Loucy (cell line): ENCODE measurements around the gene SLC13A4.

ENCODE experiments used
- H2AFZ ChIP-seq: fragments of 200-600 bp; sonication (generic); 2 replicates; pipeline ENCODE4 v1.6.0; 2016; ENCODE audit warnings: antibody characterized with exemption, mild to moderate bottlenecking, low read length, moderate library complexity
- H3F3A ChIP-seq: fragments of 200-600 bp; 2 replicates; pipeline ENCODE4 v1.6.0; 2016; ENCODE audit warnings: antibody characterized with exemption, low read depth, mild to moderate bottlenecking
- H3K27me3 ChIP-seq: fragments of 200-600 bp; sonication (generic); 2 replicates; pipeline ENCODE4 v1.6.1; 2014; ENCODE audit warnings: low read length, mild to moderate bottlenecking; ENCODE audit not compliant: insufficient read depth, poor library complexity, severe bottlenecking
- H3K36me3 ChIP-seq: fragments of 200-600 bp; sonication (generic); 2 replicates; pipeline ENCODE4 v1.6.1; 2016; ENCODE audit warnings: low read length; ENCODE audit not compliant: insufficient read depth
- H3K4me1 ChIP-seq: fragments of 200-600 bp; sonication (generic); 2 replicates; pipeline ENCODE4 v1.5.1; 2014; ENCODE audit warnings: low read length, mild to moderate bottlenecking; ENCODE audit not compliant: insufficient read depth, poor library complexity, severe bottlenecking
- H3K4me2 ChIP-seq: fragments of 200-600 bp; sonication (generic); 2 replicates; pipeline ENCODE4 v1.6.0; 2014; ENCODE audit warnings: antibody characterized with exemption, low read length, low read depth, mild to moderate bottlenecking; ENCODE audit not compliant: poor library complexity, severe bottlenecking
- H3K4me3 ChIP-seq: fragments of 200-600 bp; sonication (generic); 2 replicates; pipeline ENCODE4 v1.5.1; 2014; ENCODE audit warnings: low read length, mild to moderate bottlenecking, mixed read lengths; ENCODE audit not compliant: poor library complexity, severe bottlenecking
- H3K79me2 ChIP-seq: fragments of 200-600 bp; sonication (generic); 2 replicates; pipeline ENCODE4 v1.6.1; 2014; ENCODE audit warnings: low read length; ENCODE audit not compliant: insufficient read depth
- H3K9ac ChIP-seq: fragments of 200-600 bp; sonication (generic); 2 replicates; pipeline ENCODE4 v1.6.0; 2014; ENCODE audit warnings: mild to moderate bottlenecking, low read depth, low read length, moderate library complexity; ENCODE audit not compliant: poor library complexity, severe bottlenecking
- H3K9me2 ChIP-seq: fragments of 200-600 bp; sonication (generic); replicated peaks from 2 replicates; pipeline ENCODE4 v1.6.1; 2016; ENCODE audit warnings: low read depth, low read length, mixed read lengths
- H3K9me3 ChIP-seq: fragments of 200-600 bp; sonication (generic); 2 replicates; pipeline ENCODE4 v1.6.1; 2014; ENCODE audit warnings: mild to moderate bottlenecking, antibody characterized with exemption, low read length, low read depth; ENCODE audit not compliant: insufficient read depth
- H4K20me1 ChIP-seq: fragments of 200-600 bp; sonication (generic); 2 replicates; pipeline ENCODE4 v1.6.0; 2014; ENCODE audit warnings: antibody characterized with exemption, low read length, mild to moderate bottlenecking; ENCODE audit not compliant: insufficient read depth, poor library complexity, severe bottlenecking
- EZH2phosphoT487 ChIP-seq: fragments of 200-600 bp; IDR thresholded peaks from 2 replicates; pipeline ENCODE4 v1.6.1; 2018; ENCODE audit warnings: antibody characterized with exemption, mild to moderate bottlenecking, moderate library complexity, borderline replicate concordance
- TF ChIP-seq, protein P1 (sequence below): fragments of 200-600 bp; sonication (generic); conservative IDR thresholded peaks from 2 replicates; pipeline ENCODE4 v1.5.1; 2014; ENCODE audit warnings: mild to moderate bottlenecking, antibody characterized with exemption, low read length

Gene SLC13A4

GRCh38 chr7:135773464-135773863 lies 45.5 kb upstream of the SLC13A4 start:
- H2AFZ ChIP-seq: no peak overlapping the region
- no peak overlapping the region for H3K9ac ChIP-seq
- TF ChIP-seq EZH2phosphoT487: no peak
- TF ChIP-seq, protein P1, sequence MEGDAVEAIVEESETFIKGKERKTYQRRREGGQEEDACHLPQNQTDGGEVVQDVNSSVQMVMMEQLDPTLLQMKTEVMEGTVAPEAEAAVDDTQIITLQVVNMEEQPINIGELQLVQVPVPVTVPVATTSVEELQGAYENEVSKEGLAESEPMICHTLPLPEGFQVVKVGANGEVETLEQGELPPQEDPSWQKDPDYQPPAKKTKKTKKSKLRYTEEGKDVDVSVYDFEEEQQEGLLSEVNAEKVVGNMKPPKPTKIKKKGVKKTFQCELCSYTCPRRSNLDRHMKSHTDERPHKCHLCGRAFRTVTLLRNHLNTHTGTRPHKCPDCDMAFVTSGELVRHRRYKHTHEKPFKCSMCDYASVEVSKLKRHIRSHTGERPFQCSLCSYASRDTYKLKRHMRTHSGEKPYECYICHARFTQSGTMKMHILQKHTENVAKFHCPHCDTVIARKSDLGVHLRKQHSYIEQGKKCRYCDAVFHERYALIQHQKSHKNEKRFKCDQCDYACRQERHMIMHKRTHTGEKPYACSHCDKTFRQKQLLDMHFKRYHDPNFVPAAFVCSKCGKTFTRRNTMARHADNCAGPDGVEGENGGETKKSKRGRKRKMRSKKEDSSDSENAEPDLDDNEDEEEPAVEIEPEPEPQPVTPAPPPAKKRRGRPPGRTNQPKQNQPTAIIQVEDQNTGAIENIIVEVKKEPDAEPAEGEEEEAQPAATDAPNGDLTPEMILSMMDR: no peak

DNA sequence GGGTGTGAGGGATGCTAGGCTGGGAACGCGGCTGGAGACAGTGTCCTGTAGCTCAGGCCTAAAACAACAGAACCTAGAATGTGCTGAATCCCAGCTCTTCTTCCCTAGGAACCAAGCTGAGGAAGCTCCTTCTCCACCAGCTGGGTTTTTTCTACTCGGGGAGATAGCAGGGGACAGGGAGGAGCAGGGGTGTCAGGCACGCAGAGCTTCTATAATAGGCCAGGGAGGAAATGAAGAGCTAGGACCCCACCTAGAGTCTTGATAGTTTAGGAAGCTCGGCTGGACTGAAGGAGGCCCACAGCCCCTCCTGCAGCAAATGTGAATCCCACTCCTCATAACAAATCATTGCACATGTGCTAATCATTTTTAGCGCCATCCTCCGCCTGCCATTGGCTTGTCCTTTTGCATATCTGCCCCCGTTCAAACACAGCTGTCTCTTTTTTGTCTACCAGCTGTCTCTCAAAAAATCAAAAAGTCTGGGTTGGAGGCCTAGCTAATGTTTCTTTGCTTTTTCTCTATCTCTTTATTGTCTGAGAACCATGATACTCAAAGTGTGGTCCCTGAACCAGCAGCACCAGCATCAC lies 44.7 kb upstream of the SLC13A4 start:
- Histone ChIP-seq H4K20me1 (no peaks in the 10 kb centered on the region), H3K9ac (no peak overlapping the region), H3K4me1 (no peaks in the 10 kb centered on the region), H3K4me3 (no peak overlapping the region), H3K36me3 (no peaks in the 10 kb centered on the region), H3K4me2 (no peak overlapping the region), H3F3A (no peaks in the 10 kb centered on the region), H3K9me2 (no peaks in the 10 kb centered on the region), H3K27me3 (no peaks in the 10 kb centered on the region), H3K79me2 (no peaks in the 10 kb centered on the region), H3K9me3 (no peaks in the 10 kb centered on the region), H2AFZ (no peak overlapping the region)
- TF ChIP-seq, protein P1: no peak
- TF ChIP-seq EZH2phosphoT487: no peak

More at GRCh38 chr7:135773464-135773863, 45.5 kb upstream of the SLC13A4 start:
- Histone ChIP-seq H3F3A (no peaks in the 10 kb centered on the region), H3K9me3 (no peaks in the 10 kb centered on the region), H3K4me2 (no peak overlapping the region), H3K4me3 (no peak overlapping the region), H3K9me2 (no peaks in the 10 kb centered on the region), H3K4me1 (no peaks in the 10 kb centered on the region), H3K27me3 (no peaks in the 10 kb centered on the region), H3K79me2 (no peaks in the 10 kb centered on the region), H4K20me1 (no peaks in the 10 kb centered on the region), H3K36me3 (no peaks in the 10 kb centered on the region)

GRCh38 chr7:135771961-135772638 lies 44.1 kb upstream of the SLC13A4 start:
- TF ChIP-seq, protein P1: no peak
- TF ChIP-seq EZH2phosphoT487: no peak
- H3K27me3 ChIP-seq: no peaks in the 10 kb centered on the region

More at GRCh38 chr7:135771961-135772638, 44.1 kb upstream of the SLC13A4 start:
- H4K20me1 ChIP-seq: no peaks in the 10 kb centered on the region
- no peaks in the 10 kb centered on the region for H3F3A ChIP-seq
- no peak overlapping the region for H3K9ac ChIP-seq
- H3K36me3 ChIP-seq: no peaks in the 10 kb centered on the region
- H3K79me2 ChIP-seq: no peaks in the 10 kb centered on the region
- H3K4me1 ChIP-seq: no peaks in the 10 kb centered on the region
- no peak overlapping the region for H2AFZ ChIP-seq
- no peaks in the 10 kb centered on the region for H3K9me2 ChIP-seq
- no peak overlapping the region for H3K4me2 ChIP-seq
- no peaks in the 10 kb centered on the region for H3K9me3 ChIP-seq
- H3K4me3 ChIP-seq: no peak overlapping the region
